OCI-LY3 (cell line): ENCODE measurements around the gene ACTR10.

Source experiments
- H2AFZ ChIP-seq: fragments of 200-600, 300-600 bp; shearing (Covaris generic); 2 replicates; pipeline ENCODE4 v1.6.0; 2014; ENCODE audit warnings: antibody characterized with exemption, low read depth, low read length
- H3K27ac ChIP-seq: fragments of 200-600, 300-600 bp; sonication (generic); 2 replicates; pipeline ENCODE4 v1.5.1; 2014; ENCODE audit warnings: mild to moderate bottlenecking, low read length, moderate library complexity, mixed read lengths
- H3K27me3 ChIP-seq: fragments of 200-600, 300-600 bp; sonication (generic); 2 replicates; pipeline ENCODE4 v1.6.1; 2014; ENCODE audit warnings: low read depth, low read length, mixed read lengths
- H3K36me3 ChIP-seq: fragments of 200-600, 300-600 bp; sonication (generic); replicated peaks from 2 replicates; pipeline ENCODE3; 2014; ENCODE audit warnings: low read depth, low read length, mixed read lengths
- H3K4me1 ChIP-seq: fragments of 300-600, 200-600 bp; sonication (generic); 2 replicates; pipeline ENCODE4 v1.6.1; 2014; ENCODE audit warnings: low read length, mixed read lengths
- H3K4me2 ChIP-seq: fragments of 200-600, 300-600 bp; sonication (generic); 2 replicates; pipeline ENCODE4 v1.6.1; 2014; ENCODE audit warnings: low read length, mixed read lengths
- H3K4me3 ChIP-seq: fragments of 300-600, 200-600 bp; sonication (generic); 2 replicates; pipeline ENCODE4 v1.5.1; 2014; ENCODE audit warnings: antibody characterized with exemption, mild to moderate bottlenecking, low read length, moderate library complexity
- H3K79me2 ChIP-seq: fragments of 300-600, 200-600 bp; shearing (Covaris generic); 2 replicates; pipeline ENCODE4 v1.6.1; 2014; ENCODE audit warnings: mild to moderate bottlenecking, low read length, mixed read lengths
- H3K9ac ChIP-seq: fragments of 300-600, 200-600 bp; shearing (Covaris generic); 2 replicates; pipeline ENCODE4 v1.6.0; 2014; ENCODE audit warnings: mild to moderate bottlenecking, low read length, moderate library complexity
- H3K9me3 ChIP-seq: fragments of 200-600, 300-600 bp; shearing (Covaris generic); 2 replicates; pipeline ENCODE4 v1.6.1; 2014; ENCODE audit warnings: low read length, mixed read lengths; ENCODE audit not compliant: insufficient read depth
- H4K20me1 ChIP-seq: fragments of 200-600, 300-600 bp; sonication (generic); 2 replicates; pipeline ENCODE4 v1.6.1; 2016; ENCODE audit warnings: low read length, mixed read lengths; ENCODE audit not compliant: insufficient read depth
- EZH2phosphoT487 ChIP-seq: fragments of 200-600 bp; shearing (Covaris generic); IDR thresholded peaks from 2 replicates; pipeline ENCODE4 v1.6.1; 2018; ENCODE audit warnings: antibody characterized with exemption, mixed run types, low read depth
- TF ChIP-seq, protein P1 (sequence below): fragments of 200-600, 300-600 bp; sonication (generic); IDR thresholded peaks from 2 replicates; pipeline ENCODE4 v1.5.1; 2014; ENCODE audit warnings: antibody characterized with exemption, low read length, low read depth

ACTR10 gene

GRCh38 chr14:58199726-58200479, at the start of gene ACTR10:
ACTR10 (plus strand) TSS chr14:58200149; CDS start chr14:58200218, 69 bp downstream.
- no peak for TF ChIP-seq EZH2phosphoT487
- TF ChIP-seq, protein P1, sequence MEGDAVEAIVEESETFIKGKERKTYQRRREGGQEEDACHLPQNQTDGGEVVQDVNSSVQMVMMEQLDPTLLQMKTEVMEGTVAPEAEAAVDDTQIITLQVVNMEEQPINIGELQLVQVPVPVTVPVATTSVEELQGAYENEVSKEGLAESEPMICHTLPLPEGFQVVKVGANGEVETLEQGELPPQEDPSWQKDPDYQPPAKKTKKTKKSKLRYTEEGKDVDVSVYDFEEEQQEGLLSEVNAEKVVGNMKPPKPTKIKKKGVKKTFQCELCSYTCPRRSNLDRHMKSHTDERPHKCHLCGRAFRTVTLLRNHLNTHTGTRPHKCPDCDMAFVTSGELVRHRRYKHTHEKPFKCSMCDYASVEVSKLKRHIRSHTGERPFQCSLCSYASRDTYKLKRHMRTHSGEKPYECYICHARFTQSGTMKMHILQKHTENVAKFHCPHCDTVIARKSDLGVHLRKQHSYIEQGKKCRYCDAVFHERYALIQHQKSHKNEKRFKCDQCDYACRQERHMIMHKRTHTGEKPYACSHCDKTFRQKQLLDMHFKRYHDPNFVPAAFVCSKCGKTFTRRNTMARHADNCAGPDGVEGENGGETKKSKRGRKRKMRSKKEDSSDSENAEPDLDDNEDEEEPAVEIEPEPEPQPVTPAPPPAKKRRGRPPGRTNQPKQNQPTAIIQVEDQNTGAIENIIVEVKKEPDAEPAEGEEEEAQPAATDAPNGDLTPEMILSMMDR: no peak
- H3K27ac ChIP-seq: peak within 1 kb of the TSS; percentile 61
- H3K36me3 ChIP-seq: no peaks in the 10 kb centered on the region
- peak within 1 kb of the TSS; percentile 79 for H3K4me2 ChIP-seq
- H4K20me1 ChIP-seq: no peaks in the 10 kb centered on the region
- H2AFZ ChIP-seq: peak within 1 kb of the TSS; percentile 79
- peaks cover 24% of the 10 kb centered on the region for H3K79me2 ChIP-seq
- H3K4me1 ChIP-seq: peaks cover 4% of the 10 kb centered on the region
- H3K27me3 ChIP-seq: no peaks in the 10 kb centered on the region
- peak within 1 kb of the TSS; percentile 97 for H3K4me3 ChIP-seq
- peak within 1 kb of the TSS; percentile 87 for H3K9ac ChIP-seq
- no peaks in the 10 kb centered on the region for H3K9me3 ChIP-seq

GRCh38 chr14:58150243-58150805, 49.6 kb upstream of the ACTR10 start:
- Histone ChIP-seq H3K9ac (no peak overlapping the region), H3K27me3 (peaks cover 51% of the 10 kb centered on the region), H4K20me1 (no peaks in the 10 kb centered on the region), H3K36me3 (no peaks in the 10 kb centered on the region), H3K79me2 (no peaks in the 10 kb centered on the region), H2AFZ (no peak overlapping the region), H3K4me3 (no peak overlapping the region), H3K27ac (no peak overlapping the region), H3K4me2 (no peak overlapping the region), H3K4me1 (peaks cover 6% of the 10 kb centered on the region), H3K9me3 (no peaks in the 10 kb centered on the region)
- TF ChIP-seq EZH2phosphoT487: 0 out of 2 replicates have a peak, but pooled peaks have one; percentile 13
- TF ChIP-seq, protein P1: no peak

GRCh38 chr14:58151133-58152013, 48.6 kb upstream of the ACTR10 start:
- H3K36me3 ChIP-seq: no peaks in the 10 kb centered on the region
- peaks cover 6% of the 10 kb centered on the region for H3K4me1 ChIP-seq
- no peaks in the 10 kb centered on the region for H3K79me2 ChIP-seq
- H3K4me3 ChIP-seq: peak overlapping the region; percentile 83
- TF ChIP-seq EZH2phosphoT487: no peak
- no peak overlapping the region for H3K27ac ChIP-seq
- H3K9ac ChIP-seq: no peak overlapping the region
- no peaks in the 10 kb centered on the region for H4K20me1 ChIP-seq
- H2AFZ ChIP-seq: peak overlapping the region; percentile 41; the same call in 1 of the 2 replicates
- no peaks in the 10 kb centered on the region for H3K9me3 ChIP-seq
- peak overlapping the region; percentile 96 for H3K4me2 ChIP-seq
- peaks cover 43% of the 10 kb centered on the region for H3K27me3 ChIP-seq

DNA sequence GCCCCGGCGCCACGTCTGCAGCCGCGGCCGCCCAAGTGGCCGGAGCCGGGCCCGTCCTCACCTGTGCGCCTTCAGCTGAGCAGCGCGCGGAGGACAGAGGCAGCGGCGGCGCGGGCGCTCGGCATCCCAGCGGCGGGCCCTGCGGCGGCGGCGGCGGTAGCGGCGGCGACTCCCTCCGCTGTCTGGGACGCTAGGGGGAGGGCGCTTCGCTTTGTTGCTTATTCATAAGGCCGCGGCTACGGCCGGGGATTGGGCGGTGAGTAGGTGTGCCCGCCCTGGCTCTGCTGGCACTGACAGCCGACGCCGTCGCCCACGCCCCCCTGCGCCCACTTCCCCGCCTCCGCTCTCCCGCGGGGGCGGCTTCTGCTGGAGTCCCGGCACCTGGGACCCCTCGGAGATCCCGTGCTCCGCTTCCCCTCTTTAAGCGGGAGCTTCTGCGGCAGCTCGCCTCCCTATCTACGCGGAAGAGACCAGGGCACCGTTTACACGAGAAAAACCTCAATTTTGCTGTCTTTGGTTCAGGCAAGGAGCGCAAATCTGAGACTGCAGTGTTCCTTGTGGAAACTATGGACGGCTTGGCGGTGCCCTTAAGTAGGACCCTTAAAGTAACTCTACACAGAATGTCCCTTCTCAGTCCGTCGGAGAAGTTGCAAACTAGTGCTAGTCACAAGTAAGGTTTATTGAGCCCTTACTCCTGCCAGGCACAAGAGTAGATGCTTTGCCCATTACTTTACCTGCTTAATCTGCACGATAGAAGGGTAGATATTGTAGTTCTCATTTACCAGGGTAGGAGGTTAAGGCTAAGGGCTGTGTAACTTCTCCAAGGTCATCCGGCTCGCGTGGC, 47.7 kb upstream of the ACTR10 start, which contains the start of gene ARMH4:
ARMH4 (minus strand) TSS at position 200 of the 844 bp plus-strand sequence. CDS start 12,855 bp downstream, outside the sequence.
- Histone ChIP-seq H3K4me1 (peaks cover 6% of the 10 kb centered on the region), H3K27ac (no peak within 1 kb of the TSS)

More for the DNA sequence above, 47.7 kb upstream of the ACTR10 start, which contains the start of gene ARMH4:
- Histone ChIP-seq H3K9ac (peak within 1 kb of the TSS; percentile 38), H3K27me3 (peaks cover 37% of the 10 kb centered on the region), H3K9me3 (no peaks in the 10 kb centered on the region), H3K79me2 (no peaks in the 10 kb centered on the region), H2AFZ (peak within 1 kb of the TSS; percentile 88), H3K4me2 (peak within 1 kb of the TSS; percentile 96), H3K4me3 (peak within 1 kb of the TSS; percentile 83), H4K20me1 (no peaks in the 10 kb centered on the region), H3K36me3 (no peaks in the 10 kb centered on the region)
- TF ChIP-seq EZH2phosphoT487: no peak
